PC-9 (cell line): ENCODE data around the gene FOXP1. TPM values are rescaled to one million over a fixed set of nuclear protein-coding genes. Genes with fewer than 3 reads are reported as not detected.

Source experiments
- BruUV-seq: library from RNA; stranded (reverse); fragments of 400-500 nt; replicated peaks from 2 replicates; lab custom pipeline; 2021; lab: Mats Ljungman, UMichigan
- CTCF ChIA-PET: fragments of 300-600 bp; sonication (Branson Sonifier 250); formaldehyde crosslinking; loops from one replicate; lab custom pipeline; 2022; ENCODE audit warnings: antibody characterized with exemption; lab: Charles Lee
- POLR2A ChIA-PET: fragments of 300-600 bp; sonication (Branson Sonifier 250); formaldehyde crosslinking; loops from one replicate; lab custom pipeline; 2022; ENCODE audit warnings: antibody characterized with exemption; ENCODE audit not compliant: unreplicated experiment; lab: Charles Lee
- DNase-seq, 2 experiments: peaks; one replicate each; pipeline versions ENCODE4 v3.0.0 to v3.0.0-alpha.2; 2015 to 2022; ENCODE audit warnings: mixed read lengths in 1 of 2
- H2AFZ ChIP-seq: fragments of 200-600 bp; sonication (generic); 2 replicates; pipeline ENCODE4 v1.8.1; 2017; ENCODE audit warnings: antibody characterized with exemption
- H3F3A ChIP-seq: fragments of 200-600 bp; sonication (generic); 2 replicates; pipeline ENCODE4 v1.8.1; 2017; ENCODE audit warnings: antibody characterized with exemption, mild to moderate bottlenecking, low read depth; ENCODE audit not compliant: insufficient read depth
- H3K27ac ChIP-seq: fragments of 200-600 bp; sonication (generic); 2 replicates; pipeline ENCODE4 v1.6.1; 2016; ENCODE audit warnings: mixed run types
- H3K27me3 ChIP-seq: fragments of 200-600 bp; sonication (generic); 2 replicates; pipeline ENCODE4 v1.6.1; 2016; ENCODE audit warnings: low read depth, mixed run types; ENCODE audit not compliant: insufficient read depth
- H3K36me3 ChIP-seq: fragments of 200-600 bp; sonication (generic); 2 replicates; pipeline ENCODE4 v1.6.1; 2016; ENCODE audit warnings: low read depth, mixed run types
- H3K4me1 ChIP-seq: fragments of 200-600 bp; sonication (generic); replicated peaks from 2 replicates; pipeline ENCODE4 v1.6.1; 2016; ENCODE audit warnings: mixed run types; ENCODE audit not compliant: insufficient read depth
- H3K4me2 ChIP-seq: fragments of 200-600 bp; sonication (generic); 2 replicates; pipeline ENCODE4 v1.6.1; 2017; ENCODE audit warnings: mixed run types
- H3K4me3 ChIP-seq: fragments of 200-600 bp; sonication (generic); 2 replicates; pipeline ENCODE4 v1.6.1; 2016; ENCODE audit warnings: mixed run types
- H3K79me2 ChIP-seq: fragments of 200-600 bp; sonication (generic); 2 replicates; pipeline ENCODE4 v1.6.1; 2017; ENCODE audit warnings: low read depth, mixed run types
- H3K9me2 ChIP-seq: fragments of 200-600 bp; sonication (generic); 2 replicates; pipeline ENCODE4 v1.8.1; 2017; ENCODE audit warnings: mild to moderate bottlenecking; ENCODE audit not compliant: insufficient read depth
- H3K9me3 ChIP-seq: fragments of 200-600 bp; sonication (generic); 2 replicates; pipeline ENCODE4 v1.8.1; 2016; ENCODE audit warnings: low read depth; ENCODE audit not compliant: insufficient read depth
- H4K20me1 ChIP-seq: fragments of 200-600 bp; sonication (generic); 2 replicates; pipeline ENCODE4 v1.8.1; 2017; ENCODE audit not compliant: insufficient read depth
- CTCF ChIP-seq: fragments of 200-600 bp; sonication (generic); conservative IDR thresholded peaks from 2 replicates; pipeline ENCODE4 v1.6.1; 2017; ENCODE audit warnings: mixed run types, antibody characterized with exemption, mild to moderate bottlenecking, moderate library complexity
- EZH2 ChIP-seq: fragments of 200-600 bp; sonication (generic); IDR thresholded peaks from 2 replicates; pipeline ENCODE4 v1.8.0; 2017; ENCODE audit warnings: antibody characterized with exemption, low read depth
- intact Hi-C: fragments of 100-400 bp; cut with micrococcal nuclease; formaldehyde crosslinking; loops from one replicate; pipeline ENCODE4 v1.10.0; 2022; ENCODE audit not compliant: unreplicated experiment
- total RNA-seq: library from RNA; stranded (reverse); gene quantifications from 2 replicates; pipeline ENCODE4 v1.2.3, GENCODE V29; 2021

The FOXP1 gene
- total RNA-seq, 1 experiment from 2014 or later: 33.3 TPM

- ChIA-PET CTCF (no interaction called here), POLR2A (no interaction called here)
- no peaks in the 10 kb centered on the region for H3K9me2 ChIP-seq
- H3K79me2 ChIP-seq: no peaks in the 10 kb centered on the region
- no TSS peak for BruUV-seq
- peaks cover under 1% of the 10 kb centered on the region; the same call in 1 of the 2 replicates for H3K36me3 ChIP-seq
- TF ChIP-seq EZH2: no peak
- TF ChIP-seq CTCF: no peak
- intact Hi-C loops: no loop called here
- H3F3A ChIP-seq: no peaks in the 10 kb centered on the region
- H3K27ac ChIP-seq: no peak overlapping the region
- no peaks in the 10 kb centered on the region for H3K27me3 ChIP-seq
- 0 out of 2 replicates have a peak, but pooled peaks cover 8% of the 10 kb centered on the region for H3K9me3 ChIP-seq
- H4K20me1 ChIP-seq: no peaks in the 10 kb centered on the region
- H3K4me2 ChIP-seq: no peak overlapping the region
- H3K4me1 ChIP-seq: no peaks in the 10 kb centered on the region
- H3K4me3 ChIP-seq: no peak overlapping the region
- H2AFZ ChIP-seq: no peak overlapping the region
- no peak for DNase-seq
These were observed 96.1 kb downstream of the FOXP1 start for GRCh38 chr3:71487418-71487817.

GRCh38 chr3:71486831-71487230 is 96.7 kb downstream of the FOXP1 start:
- POLR2A ChIA-PET: no interaction called here
- Histone ChIP-seq H3K9me3 (0 out of 2 replicates have a peak, but pooled peaks cover 6% of the 10 kb centered on the region), H3K27ac (no peak overlapping the region), H3K79me2 (no peaks in the 10 kb centered on the region), H3K4me1 (no peaks in the 10 kb centered on the region), H2AFZ (no peak overlapping the region), H4K20me1 (no peaks in the 10 kb centered on the region), H3K36me3 (no peaks in the 10 kb centered on the region), H3K4me2 (no peak overlapping the region), H3K27me3 (no peaks in the 10 kb centered on the region), H3K4me3 (no peak overlapping the region), H3F3A (no peaks in the 10 kb centered on the region), H3K9me2 (no peaks in the 10 kb centered on the region)
- CTCF ChIA-PET: no interaction called here
- no peak for TF ChIP-seq EZH2
- TF ChIP-seq CTCF: no peak
- no peak for DNase-seq
- intact Hi-C loops: no loop called here
- BruUV-seq: no TSS peak

GRCh38 chr3:71485896-71486295 is 97.6 kb downstream of the FOXP1 start:
- CTCF ChIA-PET: no interaction called here

More at GRCh38 chr3:71485896-71486295, 97.6 kb downstream of the FOXP1 start:
- no peak overlapping the region for H3K27ac ChIP-seq
- H3K27me3 ChIP-seq: no peaks in the 10 kb centered on the region
- no peak for TF ChIP-seq EZH2
- no peak for TF ChIP-seq CTCF
- no peaks in the 10 kb centered on the region for H3K4me1 ChIP-seq
- no peak overlapping the region for H3K4me3 ChIP-seq
- no peak overlapping the region for H3K4me2 ChIP-seq
- POLR2A ChIA-PET: no interaction called here
- H4K20me1 ChIP-seq: no peaks in the 10 kb centered on the region
- intact Hi-C loops: no loop called here
- H3K79me2 ChIP-seq: no peaks in the 10 kb centered on the region
- H3K9me2 ChIP-seq: no peaks in the 10 kb centered on the region
- BruUV-seq: no TSS peak
- no peaks in the 10 kb centered on the region for H3F3A ChIP-seq
- H2AFZ ChIP-seq: no peak overlapping the region
- no peaks in the 10 kb centered on the region for H3K36me3 ChIP-seq
- DNase-seq: no peak
- no peaks in the 10 kb centered on the region for H3K9me3 ChIP-seq
